HUES64 (cell line): ENCODE measurements around the gene MFAP2.
"Not testable (repeated sequence)": the region's sequence is repeated elsewhere in the genome, so short reads cannot be mapped to it uniquely, and the experiment has no call there.

Experiments
- H3K27ac ChIP-seq: 2 replicates; pipeline ENCODE4 v1.7.0; 2013; ENCODE audit warnings: low read depth, low read length, inconsistent platforms
- H3K27me3 ChIP-seq: 2 replicates; pipeline ENCODE4 v1.6.1; 2013; ENCODE audit warnings: mild to moderate bottlenecking, low read length; ENCODE audit not compliant: insufficient read depth
- H3K36me3 ChIP-seq: 2 replicates; pipeline ENCODE4 v1.6.1; 2013; ENCODE audit warnings: mild to moderate bottlenecking, low read length; ENCODE audit not compliant: insufficient read depth
- H3K4me1 ChIP-seq: 2 replicates; pipeline ENCODE4 v1.6.1; 2013; ENCODE audit warnings: mild to moderate bottlenecking, low read length, moderate library complexity; ENCODE audit not compliant: insufficient read depth
- H3K4me3 ChIP-seq: 2 replicates; pipeline ENCODE4 v1.5.1; 2013; ENCODE audit warnings: mild to moderate bottlenecking, low read length, moderate library complexity
- H3K9ac ChIP-seq: 2 replicates; pipeline ENCODE4 v1.6.1; 2013; ENCODE audit warnings: mild to moderate bottlenecking, low read depth, low read length
- H3K9me3 ChIP-seq: 2 replicates; pipeline ENCODE4 v1.6.1; 2013; ENCODE audit warnings: low read depth, low read length; ENCODE audit not compliant: insufficient read depth
- WGBS: fragments of 150-250, 120-280 bp; methylation state at CpG from one replicate; pipeline ENCODE4 v1.1.7; 2013; ENCODE audit warnings: missing lambda C conversion rate; 5-methylcytosine and 5-hydroxymethylcytosine counted together

The MFAP2 gene

DNA sequence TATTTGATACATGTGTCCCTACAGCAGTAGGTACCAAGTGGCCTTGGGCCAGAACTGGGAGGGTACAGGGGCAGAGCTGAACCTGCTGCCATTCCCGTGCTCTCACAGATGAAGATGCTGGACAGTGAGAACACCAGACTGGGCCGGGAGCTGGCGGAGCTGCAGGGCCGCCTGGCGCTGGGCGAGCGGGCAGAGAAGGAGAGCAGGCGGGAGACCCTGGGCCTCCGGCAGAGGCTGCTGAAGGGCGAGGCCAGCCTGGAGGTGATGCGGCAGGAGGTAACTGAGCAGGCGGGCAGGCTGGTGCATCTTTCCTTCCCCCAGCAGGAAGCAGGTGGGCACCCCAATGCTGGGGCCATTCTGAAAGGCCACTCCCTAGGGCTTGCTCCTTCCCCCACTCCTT lies 21.9 kb downstream of the MFAP2 start:
- Histone ChIP-seq H3K36me3 (peaks cover 41% of the 10 kb centered on the region), H3K4me3 (no peak overlapping the region), H3K27ac (no peak overlapping the region), H3K27me3 (no peaks in the 10 kb centered on the region), H3K9ac (no peak overlapping the region), H3K9me3 (no peaks in the 10 kb centered on the region), H3K4me1 (peaks cover 3% of the 10 kb centered on the region; the same call in 1 of the 2 replicates)
- WGBS, result 95% methylated on average over 12 of the region's 12 CpGs

- peaks cover 3% of the 10 kb centered on the region; the same call in 1 of the 2 replicates for H3K4me1 ChIP-seq
- no peak overlapping the region for H3K27ac ChIP-seq
- 99% methylated on average over 7 of the region's 8 CpGs for WGBS
- H3K27me3 ChIP-seq, result no peaks in the 10 kb centered on the region
- H3K36me3 ChIP-seq, result peaks cover 41% of the 10 kb centered on the region
- no peak overlapping the region for H3K4me3 ChIP-seq
- no peaks in the 10 kb centered on the region for H3K9me3 ChIP-seq
- H3K9ac ChIP-seq, result no peak overlapping the region
Measured at GRCh38 chr1:16957731-16958130, 22.7 kb downstream of the MFAP2 start.

DNA sequence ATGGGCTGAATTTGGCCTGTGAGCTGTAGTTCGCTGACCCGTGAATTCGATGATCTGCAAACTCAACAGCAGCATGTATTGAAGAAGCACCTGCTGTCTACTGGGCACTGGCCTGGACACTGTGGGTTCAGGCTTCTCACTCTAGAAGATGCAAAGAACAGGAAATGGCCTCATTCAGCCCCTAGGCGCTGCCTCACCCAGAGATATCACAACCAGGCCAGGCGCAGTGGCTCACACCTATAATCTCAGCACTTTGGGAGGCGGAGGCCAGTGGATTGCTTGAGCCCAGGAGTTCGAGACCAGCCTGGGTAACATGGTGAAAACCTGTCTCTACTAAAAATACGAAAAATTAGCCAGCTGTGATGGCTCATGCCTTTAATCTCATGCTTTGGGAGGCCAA lies 23.6 kb downstream of the MFAP2 start:
- WGBS, result 97% methylated on average over 8 of the region's 8 CpGs
- Histone ChIP-seq H3K9ac (no peak overlapping the region), H3K4me1 (peaks cover 3% of the 10 kb centered on the region; the same call in 1 of the 2 replicates), H3K4me3 (no peak overlapping the region), H3K9me3 (no peaks in the 10 kb centered on the region), H3K27me3 (no peaks in the 10 kb centered on the region), H3K36me3 (peaks cover 41% of the 10 kb centered on the region), H3K27ac (no peak overlapping the region)

DNA sequence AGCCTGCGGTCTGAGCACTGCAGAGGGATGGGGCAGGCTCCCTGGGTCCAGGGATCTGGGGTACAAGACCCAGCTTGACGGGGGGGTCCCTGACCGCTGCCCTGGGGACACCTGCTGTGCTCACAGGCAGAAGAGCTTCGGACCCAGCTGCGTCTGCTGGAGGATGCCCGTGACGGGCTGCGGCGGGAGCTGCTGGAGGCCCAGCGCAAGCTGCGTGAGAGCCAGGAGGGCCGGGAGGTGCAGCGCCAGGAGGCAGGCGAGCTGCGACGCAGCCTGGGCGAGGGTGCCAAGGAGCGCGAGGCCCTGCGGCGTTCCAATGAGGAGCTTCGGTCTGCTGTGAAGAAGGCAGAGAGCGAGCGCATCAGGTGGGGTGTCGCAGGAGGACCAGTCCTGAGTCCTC lies 25.2 kb downstream of the MFAP2 start:
- no peak overlapping the region for H3K9ac ChIP-seq
- no peaks in the 10 kb centered on the region for H3K27me3 ChIP-seq
- H3K27ac ChIP-seq, result no peak overlapping the region
- peaks cover under 1% of the 10 kb centered on the region; the same call in 1 of the 2 replicates for H3K4me1 ChIP-seq
- peaks cover 46% of the 10 kb centered on the region for H3K36me3 ChIP-seq
- no peaks in the 10 kb centered on the region for H3K9me3 ChIP-seq
- 96% methylated on average over 25 of the region's 25 CpGs for WGBS
- H3K4me3 ChIP-seq, result no peak overlapping the region

DNA sequence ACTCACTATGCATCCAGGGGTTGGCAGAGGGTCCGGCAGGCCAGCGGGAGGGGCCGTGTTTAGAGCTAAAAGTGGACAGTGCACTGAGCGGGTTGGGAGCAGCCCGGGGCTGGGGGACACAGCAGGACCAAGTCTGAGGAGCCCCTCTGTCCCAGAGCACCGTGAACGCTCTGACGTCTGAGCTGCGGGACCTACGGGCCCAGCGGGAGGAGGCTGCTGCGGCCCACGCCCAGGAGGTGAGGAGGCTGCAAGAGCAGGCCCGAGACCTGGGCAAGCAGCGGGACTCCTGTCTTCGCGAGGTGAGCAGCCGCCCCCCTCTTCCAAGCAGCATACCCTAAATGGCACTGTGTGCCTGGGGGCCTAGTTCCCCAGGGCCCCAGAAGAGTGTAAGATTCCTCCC lies 25.8 kb downstream of the MFAP2 start:
- H3K9me3 ChIP-seq, result no peaks in the 10 kb centered on the region
- H3K27me3 ChIP-seq, result no peaks in the 10 kb centered on the region
- H3K4me3 ChIP-seq, result no peak overlapping the region
- H3K27ac ChIP-seq, result no peak overlapping the region
- H3K4me1 ChIP-seq, result no peaks in the 10 kb centered on the region
- WGBS, result 95% methylated on average over 18 of the region's 18 CpGs
- no peak overlapping the region for H3K9ac ChIP-seq
- H3K36me3 ChIP-seq, result peaks cover 46% of the 10 kb centered on the region

GRCh38 chr1:16952376-16952775 lies 28.0 kb downstream of the MFAP2 start:
- not testable (repeated sequence) for H3K9ac ChIP-seq, H3K27me3 ChIP-seq, H3K9me3 ChIP-seq, H3K4me1 ChIP-seq, H3K4me3 ChIP-seq, H3K27ac ChIP-seq
- peaks cover 47% of the 10 kb centered on the region for H3K36me3 ChIP-seq
- 95% methylated on average over 4 of the region's 4 CpGs for WGBS

GRCh38 chr1:16949026-16949425 lies 31.4 kb downstream of the MFAP2 start:
- not testable (repeated sequence) for H3K27ac ChIP-seq, H3K27me3 ChIP-seq, H3K4me1 ChIP-seq, H3K9ac ChIP-seq, H3K9me3 ChIP-seq, H3K4me3 ChIP-seq
- H3K36me3 ChIP-seq, result peaks cover 40% of the 10 kb centered on the region
- 96% methylated on average over 7 of the region's 7 CpGs for whole genome bisulfite sequencing

GRCh38 chr1:16948282-16948891 lies 32.0 kb downstream of the MFAP2 start:
- not testable (repeated sequence) for H3K27ac ChIP-seq, H3K4me3 ChIP-seq, H3K27me3 ChIP-seq, H3K9ac ChIP-seq, H3K4me1 ChIP-seq, H3K9me3 ChIP-seq
- 95% methylated on average over 26 of the region's 26 CpGs for WGBS
- H3K36me3 ChIP-seq, result peaks cover 46% of the 10 kb centered on the region

- H3K9ac ChIP-seq, result no peak overlapping the region
- H3K4me1 ChIP-seq, result no peaks in the 10 kb centered on the region
- H3K4me3 ChIP-seq, result no peak overlapping the region
- no peaks in the 10 kb centered on the region for H3K9me3 ChIP-seq
- H3K27me3 ChIP-seq, result no peaks in the 10 kb centered on the region
- no peak overlapping the region for H3K27ac ChIP-seq
- WGBS, result 91% methylated on average over 19 of the region's 19 CpGs
- peaks cover 58% of the 10 kb centered on the region for H3K36me3 ChIP-seq
Measured at GRCh38 chr1:16946646-16947045, 33.8 kb downstream of the MFAP2 start.

DNA sequence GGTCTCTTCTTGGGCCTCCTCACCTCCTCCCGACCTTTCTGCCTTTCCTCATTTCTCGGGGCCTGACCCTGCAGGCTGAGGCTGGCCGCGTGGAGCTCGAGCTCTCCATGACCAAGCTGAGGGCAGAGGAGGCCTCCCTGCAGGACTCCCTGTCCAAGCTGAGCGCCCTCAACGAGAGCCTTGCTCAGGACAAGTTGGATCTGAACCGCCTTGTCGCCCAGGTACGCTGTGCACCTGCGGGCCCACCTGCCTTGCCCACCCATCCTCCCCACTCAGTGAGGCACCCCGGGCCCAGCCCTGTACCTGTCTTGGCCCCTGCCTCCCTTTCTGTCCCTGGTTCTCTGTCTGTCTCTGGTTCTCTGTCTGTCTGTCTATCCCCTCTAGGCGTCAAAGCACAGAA lies 34.2 kb downstream of the MFAP2 start:
- 92% methylated on average over 9 of the region's 13 CpGs for WGBS
- H3K4me3 ChIP-seq, H3K9ac ChIP-seq, H3K9me3 ChIP-seq, H3K27me3 ChIP-seq, H3K27ac ChIP-seq, H3K4me1 ChIP-seq: not testable (repeated sequence)
- peaks cover 61% of the 10 kb centered on the region for H3K36me3 ChIP-seq

DNA sequence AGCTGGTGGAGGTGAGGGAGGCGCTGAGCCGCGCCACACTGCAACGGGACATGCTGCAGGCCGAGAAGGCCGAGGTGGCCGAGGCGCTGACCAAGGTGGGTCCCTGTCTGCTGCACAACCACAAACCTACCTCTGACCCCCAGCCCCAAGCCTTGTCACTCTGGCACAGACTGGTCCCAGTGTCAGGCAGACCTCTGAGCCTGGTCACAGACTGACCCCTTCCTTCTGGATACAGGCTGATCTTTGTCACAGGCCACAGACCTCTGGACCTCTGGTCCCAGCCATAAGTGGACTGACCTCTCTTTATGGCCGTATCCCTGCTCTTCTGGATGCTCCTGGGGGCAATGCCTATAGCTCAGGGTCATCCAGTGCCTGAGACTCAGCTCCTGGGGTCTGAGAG lies 34.9 kb downstream of the MFAP2 start:
- not testable (repeated sequence) for H3K27ac ChIP-seq

GRCh38 chr1:16944038-16944437 lies 36.4 kb downstream of the MFAP2 start:
- WGBS, result 95% methylated on average over 19 of the region's 19 CpGs
- Histone ChIP-seq H3K27me3 (no peaks in the 10 kb centered on the region), H3K9me3 (no peaks in the 10 kb centered on the region), H3K36me3 (peaks cover 62% of the 10 kb centered on the region), H3K27ac (no peak overlapping the region), H3K9ac (no peak overlapping the region), H3K4me1 (no peaks in the 10 kb centered on the region), H3K4me3 (no peak overlapping the region)

More for the DNA sequence above, 34.9 kb downstream of the MFAP2 start:
- H3K36me3 ChIP-seq, result peaks cover 62% of the 10 kb centered on the region
- H3K9ac ChIP-seq, H3K4me3 ChIP-seq, H3K4me1 ChIP-seq, H3K27me3 ChIP-seq, H3K9me3 ChIP-seq: not testable (repeated sequence)
- WGBS, result 92% methylated on average over 1 of the region's 9 CpGs
